NCI-H2171 treated with DMSO at 0.1 percent for 48 hours (cell line): ENCODE data around the gene RCOR3.
A peak's percentile ranks its signal among the peaks of the same experiment; 100 is the strongest.

Experiments
- DNase-seq: peaks from one replicate; lab custom pipeline; 2025; lab: John Stamatoyannopoulos, UW

RCOR3 gene

GRCh38 chr1:211324992-211325775, 66.0 kb downstream of the RCOR3 start:
- no peak for DNase-seq

- DNase-seq = no peak
Measured at GRCh38 chr1:211326140-211326527, 67.0 kb downstream of the RCOR3 start.

GRCh38 chr1:211326528-211327345, 67.6 kb downstream of the RCOR3 start, which contains the start of gene TRAF5:
Gene TRAF5, plus strand, starts transcription at chr1:211326833. Its CDS starts 26,407 bp downstream, at chr1:211353240.
- DNase-seq = peak; percentile 28

- no peak for DNase-seq
Measured at GRCh38 chr1:211327346-211327921, 68.3 kb downstream of the RCOR3 start.

GRCh38 chr1:211328084-211328694, 69.0 kb downstream of the RCOR3 start:
- no peak for DNase-seq

- peak; percentile 68 for DNase-seq
Measured at GRCh38 chr1:211328866-211329475, 69.8 kb downstream of the RCOR3 start.

GRCh38 chr1:211329764-211330201, 70.6 kb downstream of the RCOR3 start:
- DNase-seq = no peak

- DNase-seq = no peak
Measured at GRCh38 chr1:211330282-211330936, 71.2 kb downstream of the RCOR3 start.

- DNase-seq = no peak
Measured at GRCh38 chr1:211331011-211331709, 72.0 kb downstream of the RCOR3 start.

GRCh38 chr1:211332036-211332616, 73.0 kb downstream of the RCOR3 start:
- DNase-seq = peak; percentile 43

GRCh38 chr1:211332830-211333229, 73.7 kb downstream of the RCOR3 start:
- no peak for DNase-seq

- DNase-seq = no peak
Measured at GRCh38 chr1:211333906-211334305, 74.7 kb downstream of the RCOR3 start.

- DNase-seq = no peak
Measured at GRCh38 chr1:211334986-211335385, 75.8 kb downstream of the RCOR3 start.

GRCh38 chr1:211335522-211336157, 76.5 kb downstream of the RCOR3 start:
- no peak for DNase-seq

GRCh38 chr1:211336161-211336560, 77.0 kb downstream of the RCOR3 start:
- no peak for DNase-seq

- no peak for DNase-seq
Measured at GRCh38 chr1:211336775-211337174, 77.6 kb downstream of the RCOR3 start.

GRCh38 chr1:211337430-211338223, 78.5 kb downstream of the RCOR3 start:
- DNase-seq = no peak

- DNase-seq = no peak
Measured at GRCh38 chr1:211338224-211338620, 79.1 kb downstream of the RCOR3 start.

GRCh38 chr1:211339631-211340041, 80.5 kb downstream of the RCOR3 start:
- no peak for DNase-seq
